C4-2B (cell line): ENCODE results near the gene SCTR.

ENCODE experiments used
- CTCF ChIP-seq: fragments of 450-650 bp; conservative IDR thresholded peaks from 2 replicates; pipeline ENCODE4 v1.5.1; 2017; ENCODE audit warnings: mild to moderate bottlenecking
- ZFX ChIP-seq: fragments of 450-650 bp; IDR thresholded peaks from 2 replicates; pipeline ENCODE4 v1.6.1; 2017

- TF ChIP-seq CTCF (no peak), ZFX (no peak)
Measured at GRCh38 chr2:119469131-119469530, 55.2 kb downstream of the SCTR start.
